SK-N-SH (cell line): Measurements from ENCODE around the gene SIM2.

Experiments
- CTCF ChIP-seq: fragments of 200-600 bp; sonication (generic); IDR thresholded peaks from 2 replicates; pipeline ENCODE4 v1.6.1; 2017; ENCODE audit warnings: antibody characterized with exemption, mild to moderate bottlenecking, moderate library complexity
- FOSL2 ChIP-seq: IDR thresholded peaks from 2 replicates; pipeline ENCODE4 v1.4.0; 2012; ENCODE audit warnings: low read depth, mild to moderate bottlenecking, moderate library complexity, borderline replicate concordance
- RAD21 ChIP-seq: IDR thresholded peaks from 2 replicates; pipeline ENCODE4 v1.6.1; 2012; ENCODE audit warnings: mild to moderate bottlenecking, low read length

DNA sequence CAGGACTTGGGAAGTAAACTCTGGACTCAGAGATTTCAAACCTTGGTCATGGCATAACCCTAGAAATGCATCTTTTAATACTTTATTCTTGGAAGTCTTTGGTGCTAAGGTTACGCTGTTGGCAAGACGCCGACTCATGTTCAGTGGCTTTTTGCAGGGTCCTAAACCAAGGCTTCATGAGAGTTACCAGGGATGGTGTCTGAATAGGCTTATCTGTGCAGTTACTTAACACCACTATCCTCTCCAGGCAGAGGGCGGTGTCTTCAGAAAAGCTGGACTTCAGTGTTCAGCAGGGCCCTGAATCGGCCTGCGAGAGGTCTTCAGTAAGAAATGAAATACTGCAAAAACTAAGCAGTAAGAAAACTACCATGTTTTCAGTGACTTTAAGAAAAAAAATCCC is 58.3 kb downstream of the SIM2 start:
- TF ChIP-seq CTCF (no peak), RAD21 (no peak), FOSL2 (no peak)
